ENCODE results near the gene SLC25A18. TPM values are rescaled to one million over a fixed set of nuclear protein-coding genes. Genes with fewer than 3 reads are reported as not detected.

Gene SLC25A18
- total RNA-seq, 1 experiment from 2014 or later: 2.1 TPM

DNA sequence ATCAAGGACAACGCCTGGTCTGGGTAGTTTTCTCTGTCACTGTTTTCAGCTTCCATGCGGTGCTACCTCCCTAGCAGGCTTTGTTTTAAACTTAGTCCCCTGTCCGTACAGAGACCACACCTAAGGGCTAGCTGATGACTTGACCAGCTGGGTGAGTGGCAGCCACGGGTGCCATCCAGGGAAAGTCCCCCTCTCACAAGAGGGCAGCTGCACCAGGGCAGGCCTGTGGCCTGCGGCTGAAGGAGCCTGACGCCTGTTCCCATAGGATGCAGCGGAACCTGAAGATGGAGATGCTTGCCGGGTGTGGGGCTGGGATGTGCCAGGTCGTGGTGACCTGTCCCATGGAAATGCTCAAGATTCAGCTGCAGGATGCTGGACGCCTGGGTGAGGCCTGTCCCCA, 19.9 kb downstream of the SLC25A18 start:
- CTCF ChIA-PET: interaction anchor here (1.1 to 1.4 kb wide), 2 partner anchors 159 to 464 kb away, joined by 3 to 4 read pairs; no protein-coding TSS in a partner anchor
- Mint-ChIP-seq H3K27me3 (ENCODE audit: low read depth) (no peaks in the 10 kb centered on the region), H3K36me3 (no peaks in the 10 kb centered on the region), H3K4me3 (no peak overlapping the region), H3K9me3 (no peaks in the 10 kb centered on the region), H3K4me1 (no peaks in the 10 kb centered on the region), H3K27ac (no peak overlapping the region)
- POLR2A ChIA-PET: no interaction called here
- no peak for TF ChIP-seq RORB (CRISPR knock-in tag; IDR thresholded peaks at IDR 0.05)
- TF ChIP-seq CREB1 (CRISPR knock-in tag; IDR thresholded peaks at IDR 0.05): no peak
- TF ChIP-seq TEAD1 (CRISPR knock-in tag; IDR thresholded peaks at IDR 0.05): no peak
- TF ChIP-seq SMAD4 (CRISPR knock-in tag; IDR thresholded peaks at IDR 0.05): no peak
- TF ChIP-seq, protein P1, sequence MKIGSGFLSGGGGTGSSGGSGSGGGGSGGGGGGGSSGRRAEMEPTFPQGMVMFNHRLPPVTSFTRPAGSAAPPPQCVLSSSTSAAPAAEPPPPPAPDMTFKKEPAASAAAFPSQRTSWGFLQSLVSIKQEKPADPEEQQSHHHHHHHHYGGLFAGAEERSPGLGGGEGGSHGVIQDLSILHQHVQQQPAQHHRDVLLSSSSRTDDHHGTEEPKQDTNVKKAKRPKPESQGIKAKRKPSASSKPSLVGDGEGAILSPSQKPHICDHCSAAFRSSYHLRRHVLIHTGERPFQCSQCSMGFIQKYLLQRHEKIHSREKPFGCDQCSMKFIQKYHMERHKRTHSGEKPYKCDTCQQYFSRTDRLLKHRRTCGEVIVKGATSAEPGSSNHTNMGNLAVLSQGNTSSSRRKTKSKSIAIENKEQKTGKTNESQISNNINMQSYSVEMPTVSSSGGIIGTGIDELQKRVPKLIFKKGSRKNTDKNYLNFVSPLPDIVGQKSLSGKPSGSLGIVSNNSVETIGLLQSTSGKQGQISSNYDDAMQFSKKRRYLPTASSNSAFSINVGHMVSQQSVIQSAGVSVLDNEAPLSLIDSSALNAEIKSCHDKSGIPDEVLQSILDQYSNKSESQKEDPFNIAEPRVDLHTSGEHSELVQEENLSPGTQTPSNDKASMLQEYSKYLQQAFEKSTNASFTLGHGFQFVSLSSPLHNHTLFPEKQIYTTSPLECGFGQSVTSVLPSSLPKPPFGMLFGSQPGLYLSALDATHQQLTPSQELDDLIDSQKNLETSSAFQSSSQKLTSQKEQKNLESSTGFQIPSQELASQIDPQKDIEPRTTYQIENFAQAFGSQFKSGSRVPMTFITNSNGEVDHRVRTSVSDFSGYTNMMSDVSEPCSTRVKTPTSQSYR (CRISPR knock-in tag; IDR thresholded peaks at IDR 0.05): no peak
- TF ChIP-seq, protein P2, sequence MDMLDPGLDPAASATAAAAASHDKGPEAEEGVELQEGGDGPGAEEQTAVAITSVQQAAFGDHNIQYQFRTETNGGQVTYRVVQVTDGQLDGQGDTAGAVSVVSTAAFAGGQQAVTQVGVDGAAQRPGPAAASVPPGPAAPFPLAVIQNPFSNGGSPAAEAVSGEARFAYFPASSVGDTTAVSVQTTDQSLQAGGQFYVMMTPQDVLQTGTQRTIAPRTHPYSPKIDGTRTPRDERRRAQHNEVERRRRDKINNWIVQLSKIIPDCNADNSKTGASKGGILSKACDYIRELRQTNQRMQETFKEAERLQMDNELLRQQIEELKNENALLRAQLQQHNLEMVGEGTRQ (CRISPR knock-in tag; IDR thresholded peaks at IDR 0.05): no peak
- no peak for TF ChIP-seq HMGA2 (CRISPR knock-in tag; IDR thresholded peaks at IDR 0.05)
- TF ChIP-seq, protein P3, sequence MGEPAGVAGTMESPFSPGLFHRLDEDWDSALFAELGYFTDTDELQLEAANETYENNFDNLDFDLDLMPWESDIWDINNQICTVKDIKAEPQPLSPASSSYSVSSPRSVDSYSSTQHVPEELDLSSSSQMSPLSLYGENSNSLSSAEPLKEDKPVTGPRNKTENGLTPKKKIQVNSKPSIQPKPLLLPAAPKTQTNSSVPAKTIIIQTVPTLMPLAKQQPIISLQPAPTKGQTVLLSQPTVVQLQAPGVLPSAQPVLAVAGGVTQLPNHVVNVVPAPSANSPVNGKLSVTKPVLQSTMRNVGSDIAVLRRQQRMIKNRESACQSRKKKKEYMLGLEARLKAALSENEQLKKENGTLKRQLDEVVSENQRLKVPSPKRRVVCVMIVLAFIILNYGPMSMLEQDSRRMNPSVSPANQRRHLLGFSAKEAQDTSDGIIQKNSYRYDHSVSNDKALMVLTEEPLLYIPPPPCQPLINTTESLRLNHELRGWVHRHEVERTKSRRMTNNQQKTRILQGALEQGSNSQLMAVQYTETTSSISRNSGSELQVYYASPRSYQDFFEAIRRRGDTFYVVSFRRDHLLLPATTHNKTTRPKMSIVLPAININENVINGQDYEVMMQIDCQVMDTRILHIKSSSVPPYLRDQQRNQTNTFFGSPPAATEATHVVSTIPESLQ (CRISPR knock-in tag; IDR thresholded peaks at IDR 0.05): no peak
- TF ChIP-seq GRHL2 (CRISPR knock-in tag; IDR thresholded peaks at IDR 0.05; ENCODE audit: insufficient replicate concordance, severe bottlenecking): no peak
- TF ChIP-seq SOX15 (CRISPR knock-in tag; IDR thresholded peaks at IDR 0.05): no peak
- TF ChIP-seq, protein P4, sequence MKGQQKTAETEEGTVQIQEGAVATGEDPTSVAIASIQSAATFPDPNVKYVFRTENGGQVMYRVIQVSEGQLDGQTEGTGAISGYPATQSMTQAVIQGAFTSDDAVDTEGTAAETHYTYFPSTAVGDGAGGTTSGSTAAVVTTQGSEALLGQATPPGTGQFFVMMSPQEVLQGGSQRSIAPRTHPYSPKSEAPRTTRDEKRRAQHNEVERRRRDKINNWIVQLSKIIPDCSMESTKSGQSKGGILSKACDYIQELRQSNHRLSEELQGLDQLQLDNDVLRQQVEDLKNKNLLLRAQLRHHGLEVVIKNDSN (CRISPR knock-in tag; IDR thresholded peaks at IDR 0.05): no peak
- TF ChIP-seq, protein P5, sequence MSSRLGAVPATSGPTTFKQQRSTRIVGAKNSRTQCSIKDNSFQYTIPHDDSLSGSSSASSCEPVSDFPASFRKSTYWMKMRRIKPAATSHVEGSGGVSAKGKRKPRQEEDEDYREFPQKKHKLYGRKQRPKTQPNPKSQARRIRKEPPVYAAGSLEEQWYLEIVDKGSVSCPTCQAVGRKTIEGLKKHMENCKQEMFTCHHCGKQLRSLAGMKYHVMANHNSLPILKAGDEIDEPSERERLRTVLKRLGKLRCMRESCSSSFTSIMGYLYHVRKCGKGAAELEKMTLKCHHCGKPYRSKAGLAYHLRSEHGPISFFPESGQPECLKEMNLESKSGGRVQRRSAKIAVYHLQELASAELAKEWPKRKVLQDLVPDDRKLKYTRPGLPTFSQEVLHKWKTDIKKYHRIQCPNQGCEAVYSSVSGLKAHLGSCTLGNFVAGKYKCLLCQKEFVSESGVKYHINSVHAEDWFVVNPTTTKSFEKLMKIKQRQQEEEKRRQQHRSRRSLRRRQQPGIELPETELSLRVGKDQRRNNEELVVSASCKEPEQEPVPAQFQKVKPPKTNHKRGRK (CRISPR knock-in tag; IDR thresholded peaks at IDR 0.05; ENCODE audit: borderline replicate concordance): no peak
- ATAC-seq (no peak), DNase-seq (ENCODE audit: low spot score) (no peak)

DNA sequence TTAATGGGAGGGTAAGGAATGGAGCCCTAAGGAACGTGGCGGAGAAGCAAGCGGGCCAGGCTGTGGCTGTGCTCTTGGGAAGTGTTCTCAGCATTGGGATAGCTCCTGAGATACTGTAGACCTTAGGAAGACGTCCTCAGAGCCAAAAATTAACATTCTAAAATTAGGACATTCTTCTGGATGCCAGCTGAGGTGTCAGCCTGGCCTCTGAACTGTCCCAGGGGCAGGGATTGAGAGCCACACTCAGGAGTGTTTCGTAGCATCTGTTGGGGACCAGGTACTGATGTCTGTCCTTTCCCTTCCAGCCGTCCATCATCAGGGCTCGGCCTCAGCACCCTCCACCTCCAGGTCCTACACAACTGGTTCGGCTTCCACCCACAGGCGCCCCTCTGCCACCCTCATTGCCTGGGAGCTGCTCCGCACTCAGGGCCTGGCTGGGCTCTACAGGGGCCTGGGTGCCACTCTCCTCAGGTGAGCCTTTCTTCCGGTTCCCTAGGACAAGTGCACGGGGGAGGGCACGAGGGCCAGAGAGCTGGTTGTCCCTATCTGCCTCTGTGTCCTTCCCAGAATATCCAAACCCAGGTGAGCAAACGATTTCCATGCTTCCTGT, 23.6 kb downstream of the SLC25A18 start:
- Mint-ChIP-seq H3K36me3 (peaks cover 9% of the 10 kb centered on the region), H3K9me3 (no peaks in the 10 kb centered on the region), H3K4me1 (no peaks in the 10 kb centered on the region), H3K4me3 (no peak overlapping the region), H3K27me3 (ENCODE audit: low read depth) (no peaks in the 10 kb centered on the region), H3K27ac (no peak overlapping the region)
- DNase-seq (ENCODE audit: low spot score) (no peak), ATAC-seq (no peak)
- CTCF ChIA-PET: interaction anchor here (1.0 to 1.5 kb wide), 2 partner anchors 415 to 492 kb away, joined by 3 to 6 read pairs; no protein-coding TSS in a partner anchor
- POLR2A ChIA-PET: no interaction called here
- no peak for TF ChIP-seq CREB1 (CRISPR knock-in tag; IDR thresholded peaks at IDR 0.05)
- TF ChIP-seq, protein P5 (CRISPR knock-in tag; IDR thresholded peaks at IDR 0.05; ENCODE audit: borderline replicate concordance): no peak
- TF ChIP-seq KAT7 (CRISPR knock-in tag; IDR thresholded peaks at IDR 0.05; ENCODE audit: borderline replicate concordance): no peak
- no peak for TF ChIP-seq ATF1 (CRISPR knock-in tag; IDR thresholded peaks at IDR 0.05)
- TF ChIP-seq TEAD1 (CRISPR knock-in tag; IDR thresholded peaks at IDR 0.05): no peak
- TF ChIP-seq, protein P6, sequence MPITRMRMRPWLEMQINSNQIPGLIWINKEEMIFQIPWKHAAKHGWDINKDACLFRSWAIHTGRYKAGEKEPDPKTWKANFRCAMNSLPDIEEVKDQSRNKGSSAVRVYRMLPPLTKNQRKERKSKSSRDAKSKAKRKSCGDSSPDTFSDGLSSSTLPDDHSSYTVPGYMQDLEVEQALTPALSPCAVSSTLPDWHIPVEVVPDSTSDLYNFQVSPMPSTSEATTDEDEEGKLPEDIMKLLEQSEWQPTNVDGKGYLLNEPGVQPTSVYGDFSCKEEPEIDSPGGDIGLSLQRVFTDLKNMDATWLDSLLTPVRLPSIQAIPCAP (CRISPR knock-in tag; IDR thresholded peaks at IDR 0.05): no peak
